Smooth muscle cell (in vitro differentiated cells): ENCODE results near the gene EML4. TPM values are rescaled to one million over a fixed set of nuclear protein-coding genes. Genes with fewer than 3 reads are reported as not detected.

Source experiments
- DNase-seq: peaks from one replicate; lab custom pipeline; 2025; ENCODE audit not compliant: unreplicated experiment; lab: John Stamatoyannopoulos, UW
- H2AFZ ChIP-seq: fragments of 200-600 bp; sonication (generic); 2 replicates; pipeline ENCODE4 v1.6.0; 2016; ENCODE audit warnings: antibody characterized with exemption, low read depth, mild to moderate bottlenecking
- H3F3A ChIP-seq: fragments of 200-600 bp; sonication (generic); 2 replicates; pipeline ENCODE4 v1.6.0; 2017; ENCODE audit warnings: antibody characterized with exemption, low read depth
- H3K27ac ChIP-seq: fragments of 200-600 bp; sonication (generic); 2 replicates; pipeline ENCODE4 v1.5.1; 2016; ENCODE audit warnings: low read depth, mild to moderate bottlenecking
- H3K27me3 ChIP-seq: fragments of 200-600 bp; sonication (generic); 2 replicates; pipeline ENCODE4 v1.6.1; 2016; ENCODE audit warnings: low read depth, mild to moderate bottlenecking
- H3K36me3 ChIP-seq: fragments of 200-600 bp; sonication (generic); 2 replicates; pipeline ENCODE4 v1.5.1; 2016; ENCODE audit warnings: low read depth
- H3K4me1 ChIP-seq: fragments of 200-600 bp; sonication (generic); 2 replicates; pipeline ENCODE4 v1.5.1; 2016; ENCODE audit warnings: low read depth
- H3K4me2 ChIP-seq: fragments of 200-600 bp; sonication (generic); 2 replicates; pipeline ENCODE4 v1.6.0; 2016; ENCODE audit warnings: mild to moderate bottlenecking
- H3K4me3 ChIP-seq: fragments of 200-600 bp; sonication (generic); 2 replicates; pipeline ENCODE4 v1.5.1; 2016; ENCODE audit warnings: mild to moderate bottlenecking
- H3K79me2 ChIP-seq: fragments of 200-600 bp; sonication (generic); 2 replicates; pipeline ENCODE4 v1.6.0; 2016; ENCODE audit warnings: low read depth, mild to moderate bottlenecking
- H3K9ac ChIP-seq: fragments of 200-600 bp; sonication (generic); 2 replicates; pipeline ENCODE4 v1.6.0; 2016; ENCODE audit warnings: low read depth
- H3K9me3 ChIP-seq: fragments of 200-600 bp; sonication (generic); replicated peaks from 2 replicates; pipeline ENCODE4 v1.5.1; 2016; ENCODE audit warnings: low read depth
- H4K20me1 ChIP-seq: fragments of 200-600 bp; sonication (generic); 2 replicates; pipeline ENCODE4 v1.6.0; 2016; ENCODE audit warnings: low read depth
- CTCF ChIP-seq: fragments of 200-600 bp; sonication (generic); IDR thresholded peaks from 2 replicates; pipeline ENCODE4 v1.5.1; 2017; ENCODE audit warnings: borderline replicate concordance, mild to moderate bottlenecking, antibody characterized with exemption; ENCODE audit not compliant: insufficient read depth, poor library complexity, severe bottlenecking
- WGBS: methylation state at CpG from one replicate; pipeline ENCODE4 v1.1.7; 2016; ENCODE audit warnings: low lambda C conversion rate; 5-methylcytosine and 5-hydroxymethylcytosine counted together
- polyA plus RNA-seq: library from polyadenylated mRNA; unstranded; fragments of >200 nt; fragmentation: Nextera tagmentation; extraction: Ambion mirVana; gene quantifications from 2 replicates; pipeline ENCODE4 v1.2.1, GENCODE V29; 2016
- total RNA-seq: library from RNA; depleted of rRNA; stranded (reverse); fragments of >200 nt; gene quantifications from 2 replicates; pipeline ENCODE4 v1.2.3, GENCODE V29; 2014

The EML4 gene
- total and polyA plus RNA-seq, 2 experiments from 2014 or later: 33.6 to 46.2 TPM

GRCh38 chr2:42252464-42252863, 83.3 kb downstream of the EML4 start:
- 60% methylated on average over 3 of the region's 3 CpGs for WGBS
- peaks cover 23% of the 10 kb centered on the region for H3K4me1 ChIP-seq
- H3K36me3 ChIP-seq: peaks cover 7% of the 10 kb centered on the region
- peaks cover 9% of the 10 kb centered on the region for H4K20me1 ChIP-seq
- H2AFZ ChIP-seq: no peak overlapping the region
- DNase-seq: no peak
- no peak overlapping the region for H3K4me2 ChIP-seq
- no peaks in the 10 kb centered on the region for H3K9me3 ChIP-seq
- no peaks in the 10 kb centered on the region for H3F3A ChIP-seq
- H3K27ac ChIP-seq: peak overlapping the region; percentile 23
- no peak overlapping the region for H3K9ac ChIP-seq
- no peaks in the 10 kb centered on the region for H3K27me3 ChIP-seq
- no peak for TF ChIP-seq CTCF
- H3K79me2 ChIP-seq: peaks cover 15% of the 10 kb centered on the region
- no peak overlapping the region for H3K4me3 ChIP-seq

DNA sequence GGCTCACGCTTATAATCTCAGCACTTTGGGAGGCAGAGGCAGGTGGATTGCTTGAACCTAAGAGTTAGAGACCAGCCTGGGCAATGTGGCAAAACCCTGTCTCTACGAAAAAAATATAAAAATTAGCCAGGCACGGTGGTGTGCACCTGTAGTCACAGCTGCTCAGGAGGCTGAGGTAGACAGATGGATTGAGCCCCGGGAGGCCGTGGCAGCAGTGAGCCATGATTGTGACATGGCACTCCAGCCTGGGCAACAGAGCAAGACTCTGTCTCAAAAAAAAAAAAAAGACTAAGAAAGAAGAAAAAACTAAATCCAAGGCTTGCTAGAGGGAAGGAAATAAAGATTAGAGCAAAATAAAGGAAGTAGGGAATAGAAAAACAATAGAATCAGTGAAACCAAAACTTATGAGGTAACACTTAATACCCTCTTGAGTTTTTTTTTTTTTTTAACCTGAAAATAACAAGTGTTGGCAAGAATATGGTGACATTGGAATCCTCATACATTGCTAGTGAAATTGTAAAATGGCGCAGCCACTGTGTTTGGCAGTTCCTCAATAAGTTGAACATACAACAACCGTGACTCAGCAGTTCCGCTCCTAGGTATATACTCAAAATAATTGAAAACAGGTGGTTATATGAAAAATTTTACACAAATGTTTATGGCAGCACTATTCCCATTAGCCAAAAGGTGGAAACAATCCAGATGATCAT, 85.2 kb downstream of the EML4 start:
- Histone ChIP-seq H3K9me3 (no peaks in the 10 kb centered on the region), H3K4me1 (peaks cover 15% of the 10 kb centered on the region), H3K4me2 (no peak overlapping the region), H3K9ac (no peak overlapping the region), H4K20me1 (peaks cover 9% of the 10 kb centered on the region), H2AFZ (no peak overlapping the region), H3K79me2 (peaks cover 2% of the 10 kb centered on the region), H3K4me3 (no peak overlapping the region), H3F3A (no peaks in the 10 kb centered on the region), H3K27ac (no peak overlapping the region), H3K36me3 (peaks cover 7% of the 10 kb centered on the region), H3K27me3 (no peaks in the 10 kb centered on the region)
- DNase-seq: no peak
- WGBS: 92% methylated on average over 8 of the region's 8 CpGs
- TF ChIP-seq CTCF: no peak

DNA sequence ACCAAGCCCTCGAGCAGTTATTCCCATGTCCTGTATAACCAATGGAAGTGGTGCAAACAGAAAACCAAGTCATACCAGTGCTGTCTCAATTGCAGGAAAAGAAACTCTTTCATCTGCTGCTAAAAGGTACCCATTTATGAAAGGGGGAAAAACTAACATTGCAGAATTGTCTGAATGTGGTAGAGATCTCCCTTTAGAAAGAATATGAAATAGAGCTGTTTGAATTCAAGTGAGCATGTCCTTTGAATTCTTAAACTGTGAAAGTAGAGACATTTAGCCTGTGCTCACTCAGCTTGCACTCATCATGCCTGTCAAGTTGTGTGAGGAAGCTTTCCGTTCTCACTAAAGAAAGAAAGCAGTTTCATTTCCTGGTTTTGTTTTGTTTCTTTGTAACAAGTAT, 87.4 kb downstream of the EML4 start:
- TF ChIP-seq CTCF: no peak
- Histone ChIP-seq H3K9me3 (no peaks in the 10 kb centered on the region), H3K36me3 (peaks cover 12% of the 10 kb centered on the region), H3K4me1 (peaks cover 11% of the 10 kb centered on the region), H3K27me3 (no peaks in the 10 kb centered on the region), H4K20me1 (peaks cover 9% of the 10 kb centered on the region), H3K9ac (no peak overlapping the region), H3K79me2 (no peaks in the 10 kb centered on the region), H3K4me2 (no peak overlapping the region), H3K27ac (no peak overlapping the region), H3K4me3 (no peak overlapping the region), H2AFZ (no peak overlapping the region), H3F3A (no peaks in the 10 kb centered on the region)
- no peak for DNase-seq
- 85% methylated on average over 2 of the region's 2 CpGs for WGBS

GRCh38 chr2:42261518-42262195, 92.5 kb downstream of the EML4 start:
- H3K27ac ChIP-seq: no peak overlapping the region
- 98% methylated on average over 3 of the region's 3 CpGs for WGBS
- no peak overlapping the region for H3K4me2 ChIP-seq
- no peak overlapping the region for H2AFZ ChIP-seq
- no peak for TF ChIP-seq CTCF
- no peaks in the 10 kb centered on the region for H3F3A ChIP-seq
- H3K4me1 ChIP-seq: no peaks in the 10 kb centered on the region
- H3K9me3 ChIP-seq: no peaks in the 10 kb centered on the region
- H3K4me3 ChIP-seq: no peak overlapping the region
- H3K9ac ChIP-seq: no peak overlapping the region
- DNase-seq: no peak
- H3K36me3 ChIP-seq: peaks cover 11% of the 10 kb centered on the region
- peaks cover 2% of the 10 kb centered on the region for H3K79me2 ChIP-seq
- no peaks in the 10 kb centered on the region for H4K20me1 ChIP-seq
- H3K27me3 ChIP-seq: no peaks in the 10 kb centered on the region
